ENCODE data around the gene MMP11. TPM values are rescaled to one million over a fixed set of nuclear protein-coding genes. Genes with fewer than 3 reads are reported as not detected.

The MMP11 gene
- total and polyA plus RNA-seq, 4 donors = 0.33 to 33.7 (median 0.61) TPM

- H3K27ac ChIP-seq (ENCODE audit: low read depth in 1 of 2, low read length in 2 of 2) = peak overlapping the region; percentile 93 to 94
- peaks cover 19 to 48% (median 35%) of the 10 kb centered on the region in 4 donors for H3K4me1 ChIP-seq (ENCODE audit: control insufficient read depth in 4 of 4, insufficient read depth in 4 of 4, low read length in 3 of 4)
- 2% methylated on average over 27 of the region's 27 CpGs for WGBS
Observed at GRCh38 chr22:23767303-23767672, 5.4 kb upstream of the MMP11 start.

GRCh38 chr22:23767673-23768548 lies 4.7 kb upstream of the MMP11 start, which contains the start of gene CHCHD10:
CHCHD10 (minus strand) TSS chr22:23767972; CDS start chr22:23767874, 98 bp downstream.
- peaks cover 19 to 53% (median 36%) of the 10 kb centered on the region in 4 donors for H3K4me1 ChIP-seq (ENCODE audit: control insufficient read depth in 4 of 4, insufficient read depth in 4 of 4, low read length in 3 of 4)
- H3K9ac ChIP-seq (ENCODE audit: low read depth in 1 of 2, low read length in 2 of 2) = peak within 1 kb of the TSS; percentile 93 to 94
- peak within 1 kb of the TSS; percentile 67 to 96 (median 80) for H3K4me3 ChIP-seq (ENCODE audit: low read depth in 1 of 3, low read length in 3 of 3)
- peak within 1 kb of the TSS; percentile 93 to 94 for H3K27ac ChIP-seq (ENCODE audit: low read depth in 1 of 2, low read length in 2 of 2)
- H3K9me3 ChIP-seq (ENCODE audit: control insufficient read depth in 4 of 4, low read length in 3 of 4) = no peaks in the 10 kb centered on the region
- no peaks in the 10 kb centered on the region for H3K27me3 ChIP-seq (ENCODE audit: control insufficient read depth in 4 of 4, insufficient read depth in 4 of 4, low read length in 3 of 4)
- peak; percentile 83 for DNase-seq (ENCODE audit: low spot score)
- 1% methylated on average over 63 of the region's 63 CpGs for WGBS
- TF ChIP-seq YY1 (IDR thresholded peaks at IDR 0.05) (peak; percentile 90), HNF4G (IDR thresholded peaks at IDR 0.05) (no peak), CTCF (IDR thresholded peaks at IDR 0.05; ENCODE audit: low read depth, low read length, missing input control) (peak; percentile 79), FOXA2 (IDR thresholded peaks at IDR 0.05) (no peak), FOXA1 (IDR thresholded peaks at IDR 0.05) (no peak), RXRA (IDR thresholded peaks at IDR 0.05) (peak in 1 of 2 donors; percentile 15), HNF4A (conservative IDR thresholded peaks at IDR 0.05) (peak in 1 of 2 donors; percentile 7), SP1 (IDR thresholded peaks at IDR 0.05) (peak; percentile 48), RAD21 (IDR thresholded peaks at IDR 0.05) (peak; percentile 77 to 85), MAX (IDR thresholded peaks at IDR 0.05) (peak; percentile 43), ZBTB33 (IDR thresholded peaks at IDR 0.05) (no peak), TAF1 (conservative IDR thresholded peaks at IDR 0.05) (no peak), NR2F2 (IDR thresholded peaks at IDR 0.05) (no peak), ATF3 (IDR thresholded peaks at IDR 0.05) (no peak), JUND (IDR thresholded peaks at IDR 0.05) (no peak), REST (IDR thresholded peaks at IDR 0.05) (peak; percentile 52), GABPA (IDR thresholded peaks at IDR 0.05 in 1 of 2, conservative IDR thresholded peaks at IDR 0.05 in 1 of 2) (no peak)
- H3K36me3 ChIP-seq (ENCODE audit: control insufficient read depth in 4 of 4, insufficient read depth in 3 of 4, low read depth in 1 of 4, low read length in 3 of 4) = peaks cover 0 to 6% (median 4%) of the 10 kb centered on the region in 4 donors

More at GRCh38 chr22:23767303-23767672, 5.4 kb upstream of the MMP11 start:
- Histone ChIP-seq H3K36me3 (ENCODE audit: control insufficient read depth in 4 of 4, insufficient read depth in 3 of 4, low read depth in 1 of 4, low read length in 3 of 4) (peaks cover 0 to 6% (median 4%) of the 10 kb centered on the region in 4 donors), H3K4me3 (ENCODE audit: low read depth in 1 of 3, low read length in 3 of 3) (peak overlapping the region; percentile 67 to 96 (median 80)), H3K27me3 (ENCODE audit: control insufficient read depth in 4 of 4, insufficient read depth in 4 of 4, low read length in 3 of 4) (no peaks in the 10 kb centered on the region), H3K9ac (ENCODE audit: low read depth in 1 of 2, low read length in 2 of 2) (peak overlapping the region; percentile 93 to 94), H3K9me3 (ENCODE audit: control insufficient read depth in 4 of 4, low read length in 3 of 4) (no peaks in the 10 kb centered on the region)
- no peak for DNase-seq (ENCODE audit: low spot score)
- TF ChIP-seq YY1 (IDR thresholded peaks at IDR 0.05) = no peak
- no peak for TF ChIP-seq HNF4A (conservative IDR thresholded peaks at IDR 0.05)
- TF ChIP-seq RAD21 (IDR thresholded peaks at IDR 0.05) = no peak
- no peak for TF ChIP-seq MAX (IDR thresholded peaks at IDR 0.05)
- no peak for TF ChIP-seq FOXA1 (IDR thresholded peaks at IDR 0.05)
- TF ChIP-seq SP1 (IDR thresholded peaks at IDR 0.05) = no peak

All from liver (tissue), 9 donors.